ENCODE measurements around the gene GNG7. TPM values are rescaled to one million over a fixed set of nuclear protein-coding genes. Genes with fewer than 3 reads are reported as not detected.

GNG7 gene
- under 1 TPM; 0.08 to 0.13 TPM for total RNA-seq

- peak; percentile 92 for DNase-seq
- peak; percentile 100 for ATAC-seq
- ChIA-PET POLR2A (no interaction called here), CTCF (interaction anchor here (0.8 to 1.1 kb wide), 3 partner anchors 54 to 139 kb away, joined by 3 to 4 read pairs (median 3); partner anchors contain the start of gene ZNF555)
- Mint-ChIP-seq H3K27me3 (ENCODE audit: low read depth) (peaks cover 4% of the 10 kb centered on the region), H3K27ac (peak within 1 kb of the TSS; percentile 55), H3K9me3 (ENCODE audit: insufficient read depth) (no peaks in the 10 kb centered on the region), H3K36me3 (ENCODE audit: low read depth) (no peaks in the 10 kb centered on the region), H3K4me3 (peak within 1 kb of the TSS; percentile 58), H3K4me1 (ENCODE audit: low read depth) (peaks cover 12% of the 10 kb centered on the region)
Observed at GRCh38 chr19:2702170-2703076, at the start of gene GNG7. Gene GNG7 (minus strand): TSS chr19:2702694. CDS start chr19:2520688, 182,006 bp downstream.

- DNase-seq (no peak), ATAC-seq (no peak)
- Mint-ChIP-seq H3K9me3 (ENCODE audit: insufficient read depth) (no peaks in the 10 kb centered on the region), H3K4me1 (ENCODE audit: low read depth) (no peaks in the 10 kb centered on the region), H3K4me3 (no peak overlapping the region), H3K27me3 (ENCODE audit: low read depth) (no peaks in the 10 kb centered on the region), H3K27ac (no peak overlapping the region), H3K36me3 (ENCODE audit: low read depth) (peaks cover 12% of the 10 kb centered on the region)
- ChIA-PET CTCF (interaction anchor here (0.9 to 4.0 kb wide), 2 partner anchors 103 to 199 kb away, joined by 3 to 13 read pairs; no protein-coding TSS in a partner anchor), POLR2A (no interaction called here)
Observed at GRCh38 chr19:2751438-2751830, 48.9 kb upstream of the GNG7 start.

DNA sequence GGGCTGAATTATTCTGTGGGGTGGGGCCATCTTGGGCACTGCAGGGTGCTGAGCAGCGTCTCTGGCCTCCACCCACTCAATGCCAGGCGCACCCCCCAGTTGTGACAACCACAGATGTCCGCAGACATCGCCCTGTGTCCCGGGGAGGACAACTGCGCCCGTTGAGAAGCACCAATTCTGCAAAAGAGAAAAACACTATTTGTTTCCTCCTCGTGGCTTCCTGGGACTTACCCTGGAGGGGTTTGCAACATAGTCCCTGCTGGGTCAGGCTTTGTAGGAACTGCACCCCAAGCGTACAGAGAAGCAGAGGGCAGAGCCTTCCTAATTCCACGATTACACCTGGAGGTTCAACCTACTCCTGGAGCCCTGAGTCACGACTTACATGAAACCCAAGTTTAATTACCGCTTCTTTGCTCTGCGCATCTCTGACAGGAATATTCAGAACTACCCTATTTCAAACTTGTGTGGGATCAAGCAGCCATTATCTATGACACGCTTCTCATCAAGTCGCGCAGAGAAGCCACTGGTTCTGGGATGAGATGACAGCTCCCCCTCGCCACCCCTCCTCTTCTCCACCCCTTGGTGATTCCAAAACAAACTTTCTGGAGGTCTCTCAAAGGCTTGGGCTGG, 48.4 kb upstream of the GNG7 start:
- ChIA-PET POLR2A (interaction anchor here (0.6 kb wide), 1 partner anchor 102 kb away, joined by 3 read pairs; no protein-coding TSS in a partner anchor), CTCF (interaction anchor here (0.9 to 4.0 kb wide), 4 partner anchors 11 to 103 kb away, joined by 3 to 43 read pairs (median 12); partner anchors contain the start of gene SLC39A3)
- Mint-ChIP-seq H3K27me3 (ENCODE audit: low read depth) (no peaks in the 10 kb centered on the region), H3K4me3 (no peak overlapping the region), H3K36me3 (ENCODE audit: low read depth) (peaks cover 12% of the 10 kb centered on the region), H3K9me3 (ENCODE audit: insufficient read depth) (no peaks in the 10 kb centered on the region), H3K27ac (no peak overlapping the region), H3K4me1 (ENCODE audit: low read depth) (no peaks in the 10 kb centered on the region)
- DNase-seq (no peak), ATAC-seq (no peak)

DNA sequence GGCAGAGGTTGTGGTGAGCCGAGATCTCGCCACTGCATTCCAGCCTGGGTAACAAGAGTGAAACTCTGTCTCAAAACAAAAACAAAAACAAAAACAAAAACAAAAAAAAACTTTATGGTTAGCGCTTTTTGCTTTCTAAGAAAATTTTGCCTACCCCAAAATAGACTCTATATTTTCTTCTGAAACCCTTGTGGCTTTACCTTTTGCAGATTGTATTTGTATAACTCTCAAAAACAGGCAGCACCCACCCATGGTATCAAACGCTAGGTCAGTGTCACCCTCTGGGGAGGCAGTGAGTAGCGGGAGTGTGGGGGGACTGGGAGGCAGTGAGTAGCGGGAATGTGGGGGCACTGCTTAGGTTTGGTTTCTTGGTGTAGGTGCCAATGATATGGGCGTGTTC, 44.9 kb upstream of the GNG7 start:
- CTCF ChIA-PET = interaction anchor here (3.1 to 3.5 kb wide), 2 partner anchors 99 kb away, joined by 12 to 43 read pairs; no protein-coding TSS in a partner anchor
- DNase-seq = no peak

GRCh38 chr19:2744113-2744512, 41.6 kb upstream of the GNG7 start:
- no peak overlapping the region for H3K4me3 Mint-ChIP-seq
- H3K27me3 Mint-ChIP-seq (ENCODE audit: low read depth) = peaks cover 10% of the 10 kb centered on the region
- peaks cover 7% of the 10 kb centered on the region for H3K4me1 Mint-ChIP-seq (ENCODE audit: low read depth)
- ChIA-PET POLR2A (interaction anchor here (0.7 kb wide), 1 partner anchor 107 kb away, joined by 4 read pairs; no protein-coding TSS in a partner anchor), CTCF (interaction anchor here (3.1 kb wide), 1 partner anchor 96 kb away, joined by 12 read pairs; no protein-coding TSS in a partner anchor)
- ATAC-seq = no peak
- H3K36me3 Mint-ChIP-seq (ENCODE audit: low read depth) = peaks cover 3% of the 10 kb centered on the region
- H3K27ac Mint-ChIP-seq = no peak overlapping the region
- no peaks in the 10 kb centered on the region for H3K9me3 Mint-ChIP-seq (ENCODE audit: insufficient read depth)
- DNase-seq = no peak

More for the DNA sequence above, 44.9 kb upstream of the GNG7 start:
- no peaks in the 10 kb centered on the region for H3K4me1 Mint-ChIP-seq (ENCODE audit: low read depth)
- POLR2A ChIA-PET = no interaction called here
- no peak overlapping the region for H3K27ac Mint-ChIP-seq
- no peak for ATAC-seq
- H3K27me3 Mint-ChIP-seq (ENCODE audit: low read depth) = peaks cover 9% of the 10 kb centered on the region
- H3K9me3 Mint-ChIP-seq (ENCODE audit: insufficient read depth) = no peaks in the 10 kb centered on the region
- no peaks in the 10 kb centered on the region for H3K36me3 Mint-ChIP-seq (ENCODE audit: low read depth)
- no peak overlapping the region for H3K4me3 Mint-ChIP-seq

DNA sequence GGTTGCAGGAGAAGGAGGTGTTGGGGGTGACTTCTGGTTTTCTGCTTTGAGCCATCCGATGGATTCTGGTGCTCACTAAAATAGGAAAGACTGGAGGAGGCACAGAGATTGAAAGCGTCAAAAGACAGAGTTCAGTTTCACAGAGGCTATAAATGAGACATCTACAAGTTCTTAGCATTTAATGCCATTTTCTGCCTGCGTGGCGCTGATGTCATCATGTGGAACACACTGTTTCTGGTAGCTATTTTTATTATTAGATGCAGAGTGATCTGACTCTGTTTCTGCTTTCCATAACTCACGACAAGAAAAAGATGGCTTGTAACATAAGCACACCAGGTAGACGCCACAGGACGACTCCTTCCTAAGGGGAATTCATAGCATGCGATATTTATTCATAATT, 40.6 kb upstream of the GNG7 start:
- Mint-ChIP-seq H3K27ac (no peak overlapping the region), H3K36me3 (ENCODE audit: low read depth) (peaks cover 7% of the 10 kb centered on the region), H3K27me3 (ENCODE audit: low read depth) (peaks cover 10% of the 10 kb centered on the region), H3K4me1 (ENCODE audit: low read depth) (peaks cover 16% of the 10 kb centered on the region), H3K9me3 (ENCODE audit: insufficient read depth) (no peaks in the 10 kb centered on the region), H3K4me3 (no peak overlapping the region)
- ATAC-seq (no peak), DNase-seq (no peak)
- POLR2A ChIA-PET = no interaction called here
- CTCF ChIA-PET = no interaction called here

GRCh38 chr19:2740314-2740656, 37.8 kb upstream of the GNG7 start:
- Mint-ChIP-seq H3K27me3 (ENCODE audit: low read depth) (peaks cover 6% of the 10 kb centered on the region), H3K36me3 (ENCODE audit: low read depth) (peaks cover 26% of the 10 kb centered on the region), H3K4me1 (ENCODE audit: low read depth) (peaks cover 17% of the 10 kb centered on the region), H3K9me3 (ENCODE audit: insufficient read depth) (no peaks in the 10 kb centered on the region), H3K27ac (no peak overlapping the region), H3K4me3 (peak overlapping the region; percentile 90)
- ChIA-PET CTCF (interaction anchor here (1.9 to 2.6 kb wide), 2 partner anchors 9 to 211 kb away, joined by 5 to 10 read pairs; no protein-coding TSS in a partner anchor), POLR2A (interaction anchor here (1.5 kb wide), 1 partner anchor 10 kb away, joined by 3 read pairs; no protein-coding TSS in a partner anchor)
- no peak for ATAC-seq
- DNase-seq = no peak

DNA sequence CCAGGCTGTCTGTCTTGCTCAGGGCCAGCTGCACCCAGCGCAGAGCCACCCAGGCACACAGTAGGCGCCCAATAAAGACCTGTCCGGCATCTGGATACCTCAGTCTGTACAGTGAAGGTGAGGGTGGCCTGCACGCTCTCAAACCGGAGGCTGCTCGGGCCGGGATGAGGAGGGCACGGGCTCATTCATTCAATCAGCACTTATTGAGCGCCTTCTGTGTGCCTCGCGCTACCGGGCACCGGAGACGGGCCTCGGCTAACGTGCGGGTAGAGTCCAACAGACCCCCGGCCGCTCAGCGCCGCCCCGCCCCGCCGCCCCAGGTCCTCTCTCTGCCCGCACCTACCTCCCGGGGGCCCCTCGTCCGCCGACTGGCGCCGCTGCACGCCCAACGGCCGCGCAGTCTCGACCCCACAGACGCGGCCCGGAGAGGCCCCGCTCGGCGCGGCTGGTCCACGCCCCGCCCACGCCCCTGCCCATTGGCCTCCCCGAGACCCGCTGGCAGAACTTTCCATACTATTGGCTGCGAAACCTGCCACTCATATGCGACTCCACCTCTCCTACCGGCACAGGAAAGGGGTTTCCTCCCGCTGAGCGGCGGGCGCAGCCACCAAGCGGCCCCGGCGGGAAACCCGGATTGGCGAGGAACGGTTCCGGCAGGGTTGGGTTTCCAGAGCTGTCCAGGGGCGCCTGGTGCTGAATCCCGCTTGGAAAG, 37.3 kb upstream of the GNG7 start, which contains the start of gene SLC39A3:
SLC39A3 (minus strand) TSS at position 416 of the 712 bp plus-strand sequence. CDS start 2,760 bp downstream, outside the sequence.
- DNase-seq (peak; percentile 99), ATAC-seq (peak; percentile 100)
- H3K27me3 Mint-ChIP-seq (ENCODE audit: low read depth) = peaks cover 6% of the 10 kb centered on the region
- peaks cover 28% of the 10 kb centered on the region for H3K36me3 Mint-ChIP-seq (ENCODE audit: low read depth)
- H3K4me1 Mint-ChIP-seq (ENCODE audit: low read depth) = peaks cover 17% of the 10 kb centered on the region
- no peaks in the 10 kb centered on the region for H3K9me3 Mint-ChIP-seq (ENCODE audit: insufficient read depth)
- H3K4me3 Mint-ChIP-seq = peak within 1 kb of the TSS; percentile 90
- CTCF ChIA-PET = interaction anchor here (1.2 to 2.6 kb wide), 3 partner anchors 10 to 211 kb away, joined by 5 to 10 read pairs (median 5); no protein-coding TSS in a partner anchor
- H3K27ac Mint-ChIP-seq = peak within 1 kb of the TSS; percentile 78
- POLR2A ChIA-PET = interaction anchor here (1.5 kb wide), 1 partner anchor 10 kb away, joined by 3 read pairs; no protein-coding TSS in a partner anchor

GRCh38 chr19:2736550-2737190, 34.2 kb upstream of the GNG7 start:
- ATAC-seq (no peak), DNase-seq (no peak)
- Mint-ChIP-seq H3K27ac (no peak overlapping the region), H3K9me3 (ENCODE audit: insufficient read depth) (no peaks in the 10 kb centered on the region), H3K36me3 (ENCODE audit: low read depth) (peaks cover 36% of the 10 kb centered on the region), H3K4me3 (no peak overlapping the region), H3K27me3 (ENCODE audit: low read depth) (no peaks in the 10 kb centered on the region), H3K4me1 (ENCODE audit: low read depth) (peaks cover 19% of the 10 kb centered on the region)
- CTCF ChIA-PET = no interaction called here
- POLR2A ChIA-PET = interaction anchor here (0.9 kb wide), 1 partner anchor 37 kb away, joined by 3 read pairs; no protein-coding TSS in a partner anchor

- no peak overlapping the region for H3K27ac Mint-ChIP-seq
- H3K36me3 Mint-ChIP-seq (ENCODE audit: low read depth) = peaks cover 36% of the 10 kb centered on the region
- CTCF ChIA-PET = no interaction called here
Observed at GRCh38 chr19:2735374-2735773, 32.9 kb upstream of the GNG7 start.

More at GRCh38 chr19:2735374-2735773, 32.9 kb upstream of the GNG7 start:
- POLR2A ChIA-PET = no interaction called here
- no peaks in the 10 kb centered on the region for H3K27me3 Mint-ChIP-seq (ENCODE audit: low read depth)
- no peaks in the 10 kb centered on the region for H3K9me3 Mint-ChIP-seq (ENCODE audit: insufficient read depth)
- H3K4me1 Mint-ChIP-seq (ENCODE audit: low read depth) = peaks cover 19% of the 10 kb centered on the region
- no peak overlapping the region for H3K4me3 Mint-ChIP-seq
- DNase-seq = no peak
- ATAC-seq = no peak
